ENCODE data around the gene PSMA6. TPM values are rescaled to one million over a fixed set of nuclear protein-coding genes. Genes with fewer than 3 reads are reported as not detected.
"Not testable (repeated sequence)": the region's sequence is repeated elsewhere in the genome, so short reads cannot be mapped to it uniquely, and the experiment has no call there.

The PSMA6 gene
- 100 to 1,000 TPM; 382 to 390 TPM for total RNA-seq

DNA sequence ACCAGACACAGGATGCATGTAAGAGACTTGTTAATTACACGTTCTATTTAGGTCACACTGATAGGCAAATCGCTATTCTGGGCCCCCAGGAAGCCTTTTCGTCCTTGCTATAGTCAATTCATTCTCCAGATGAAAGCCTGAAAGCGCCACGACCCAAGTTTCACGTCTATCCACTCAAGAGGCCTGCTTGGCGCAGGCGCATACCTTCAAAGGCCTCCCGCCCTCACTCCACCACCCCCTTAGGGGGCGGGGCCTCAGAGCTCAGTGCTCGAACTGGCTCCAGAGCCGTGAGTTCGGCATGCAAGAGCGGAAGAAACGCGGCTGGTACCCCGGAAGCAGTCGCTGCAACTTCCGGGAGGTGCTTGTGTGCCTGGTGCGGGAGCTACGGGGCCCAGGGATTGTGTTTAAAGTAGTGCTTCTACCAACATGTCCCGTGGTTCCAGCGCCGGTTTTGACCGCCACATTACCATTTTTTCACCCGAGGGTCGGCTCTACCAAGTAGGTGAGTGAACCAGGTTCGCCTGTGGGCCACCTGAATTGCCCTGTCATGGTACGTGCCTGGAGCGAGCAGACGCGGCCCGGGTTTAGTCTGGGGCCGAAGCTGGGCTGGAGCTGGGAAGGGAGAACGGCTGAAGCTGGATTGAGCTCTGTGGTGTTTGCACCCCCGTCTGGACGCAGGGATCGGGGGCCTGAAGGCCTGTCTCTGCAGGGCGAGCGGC is at the start of gene PSMA6:
TSS of gene PSMA6 (plus strand) at position 332 of the 719 bp plus-strand sequence. CDS start at position 427, 95 bp downstream.
- ChIA-PET POLR2A (interaction anchor here (0.7 to 2.1 kb wide), 11 partner anchors 8 to 246 kb away, joined by 3 to 56 read pairs (median 6); partner anchors contain the start of genes FAM177A1 and NFKBIA), CTCF (interaction anchor here (0.6 to 1.4 kb wide), 5 partner anchors 22 to 152 kb away, joined by 3 to 9 read pairs (median 4); no protein-coding TSS in a partner anchor)

GRCh38 chr14:35242599-35243311 is 49.4 kb upstream of the PSMA6 start:
- ChIA-PET POLR2A (no interaction called here), CTCF (interaction anchor here (0.6 kb wide), 1 partner anchor 21 kb away, joined by 3 read pairs; no protein-coding TSS in a partner anchor)

GRCh38 chr14:35243956-35244355 is 48.2 kb upstream of the PSMA6 start:
- POLR2A ChIA-PET = no interaction called here
- CTCF ChIA-PET = no interaction called here

- CTCF ChIA-PET = no interaction called here
- POLR2A ChIA-PET = no interaction called here
Observed at GRCh38 chr14:35244542-35244941, 47.6 kb upstream of the PSMA6 start.

DNA sequence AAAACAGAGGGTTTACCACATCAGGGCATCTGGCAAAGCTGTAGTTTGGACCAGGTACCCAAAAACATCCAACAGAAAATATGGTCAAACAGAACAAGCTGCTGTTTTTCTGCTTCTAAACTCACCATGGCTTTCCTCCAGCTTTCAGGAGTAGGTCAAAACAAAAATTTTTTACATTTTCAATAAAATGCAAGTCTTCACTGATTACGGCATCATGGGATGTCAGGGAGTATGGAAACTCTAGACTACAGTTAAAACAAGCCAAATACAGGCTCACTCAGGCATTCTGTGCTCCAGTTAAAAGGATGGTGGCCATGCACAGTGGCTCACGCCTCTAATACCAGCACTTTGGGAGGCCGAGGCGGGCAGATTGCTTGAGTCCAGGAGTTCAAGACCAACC is 47.1 kb upstream of the PSMA6 start:
- ChIA-PET POLR2A (no interaction called here), CTCF (no interaction called here)

DNA sequence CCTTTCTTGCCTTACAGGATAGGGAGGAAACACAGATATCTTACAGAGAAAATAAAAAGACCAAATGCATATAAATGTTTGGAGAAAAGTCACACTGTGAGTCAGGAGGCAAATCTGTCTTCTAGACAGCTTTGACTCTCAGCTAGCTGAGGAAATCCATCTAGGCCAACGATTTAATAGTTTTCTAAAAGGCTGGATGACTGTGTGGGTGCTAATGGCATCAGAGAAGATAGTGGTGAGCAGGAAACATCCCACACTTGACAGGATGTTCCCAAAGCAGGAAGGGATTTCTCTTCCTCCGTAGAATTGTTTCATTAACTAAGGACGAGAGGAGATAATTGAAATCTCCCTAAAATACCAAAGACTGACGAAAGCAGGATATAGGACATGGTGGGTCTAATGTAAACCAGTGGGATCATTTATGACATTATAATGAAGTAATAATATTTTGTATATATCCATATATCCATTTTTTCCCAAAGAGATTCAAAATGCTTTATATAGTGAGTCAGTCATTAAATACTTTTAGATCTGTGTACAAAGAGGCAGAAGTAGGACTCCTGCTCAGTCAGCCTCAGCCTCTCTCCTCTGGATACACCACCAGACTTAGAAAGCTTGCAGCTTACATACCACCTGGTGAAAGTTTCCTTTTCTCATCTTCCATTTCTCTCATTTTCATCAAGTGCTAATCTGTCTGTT is 44.3 kb upstream of the PSMA6 start:
- ChIA-PET POLR2A (no interaction called here), CTCF (no interaction called here)

DNA sequence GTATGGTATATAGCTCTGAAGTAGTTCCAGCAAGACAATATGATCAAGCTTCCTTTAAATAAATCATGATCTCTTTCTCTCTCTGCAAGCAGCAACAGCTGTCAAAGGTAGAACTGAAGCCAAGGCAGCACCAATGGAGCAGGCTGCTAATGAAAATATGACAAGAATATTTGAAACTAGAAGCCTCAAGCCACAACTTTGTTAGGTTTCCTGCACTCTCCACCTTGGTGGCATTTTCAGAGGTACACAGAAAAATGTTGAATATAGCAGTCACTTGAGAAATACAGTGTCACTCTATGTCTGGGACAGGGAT is 43.8 kb upstream of the PSMA6 start:
- CTCF ChIA-PET = no interaction called here
- POLR2A ChIA-PET = no interaction called here

DNA sequence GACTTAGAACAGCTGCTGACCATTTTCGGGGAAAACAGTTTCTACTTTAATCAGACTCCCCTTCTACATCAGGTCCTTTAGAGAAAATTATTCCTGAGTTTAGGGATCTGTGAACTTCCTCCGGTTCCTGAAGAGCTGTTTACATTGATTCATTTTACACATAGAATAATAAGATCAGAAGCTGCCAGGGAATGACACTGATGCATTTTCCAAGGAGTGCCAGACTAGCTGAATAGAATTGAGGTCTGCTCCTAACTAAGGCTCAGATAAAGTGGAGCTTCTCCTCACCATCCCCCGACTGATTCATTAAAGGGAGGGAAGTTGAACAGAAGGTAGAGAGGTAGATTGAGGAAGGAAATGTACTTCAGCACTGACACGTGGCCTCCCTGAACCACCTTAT is 41.9 kb upstream of the PSMA6 start:
- POLR2A ChIA-PET = no interaction called here
- CTCF ChIA-PET = interaction anchor here (0.6 kb wide), 1 partner anchor 435 kb away, joined by 3 read pairs; no protein-coding TSS in a partner anchor

GRCh38 chr14:35252451-35252868 is 39.7 kb upstream of the PSMA6 start:
- ChIA-PET CTCF (no interaction called here), POLR2A (no interaction called here)

DNA sequence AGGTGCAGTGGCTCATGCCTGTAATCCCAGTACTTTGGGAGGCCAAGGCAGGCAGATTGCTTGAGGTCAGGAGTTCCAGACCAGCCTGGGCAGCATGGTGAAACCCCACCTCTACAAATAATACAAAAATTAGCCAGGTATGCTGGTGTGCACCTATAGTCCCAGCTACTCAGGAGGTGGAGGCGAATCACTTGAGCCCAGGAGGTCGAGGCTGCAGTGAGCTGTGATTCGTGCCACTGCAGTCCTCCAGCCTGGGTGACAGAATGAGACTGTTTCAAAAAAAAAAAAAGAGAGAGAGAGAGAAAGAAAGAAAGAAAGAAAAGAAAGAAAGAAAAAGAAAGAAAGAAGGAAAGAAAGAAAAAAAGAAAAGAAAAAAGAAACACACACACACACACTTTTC is 39.1 kb upstream of the PSMA6 start:
- ChIA-PET POLR2A (interaction anchor here (0.8 kb wide), 1 partner anchor 148 kb away, joined by 4 read pairs; no protein-coding TSS in a partner anchor), CTCF (interaction anchor here (1.0 kb wide), 1 partner anchor 159 kb away, joined by 4 read pairs; no protein-coding TSS in a partner anchor)

DNA sequence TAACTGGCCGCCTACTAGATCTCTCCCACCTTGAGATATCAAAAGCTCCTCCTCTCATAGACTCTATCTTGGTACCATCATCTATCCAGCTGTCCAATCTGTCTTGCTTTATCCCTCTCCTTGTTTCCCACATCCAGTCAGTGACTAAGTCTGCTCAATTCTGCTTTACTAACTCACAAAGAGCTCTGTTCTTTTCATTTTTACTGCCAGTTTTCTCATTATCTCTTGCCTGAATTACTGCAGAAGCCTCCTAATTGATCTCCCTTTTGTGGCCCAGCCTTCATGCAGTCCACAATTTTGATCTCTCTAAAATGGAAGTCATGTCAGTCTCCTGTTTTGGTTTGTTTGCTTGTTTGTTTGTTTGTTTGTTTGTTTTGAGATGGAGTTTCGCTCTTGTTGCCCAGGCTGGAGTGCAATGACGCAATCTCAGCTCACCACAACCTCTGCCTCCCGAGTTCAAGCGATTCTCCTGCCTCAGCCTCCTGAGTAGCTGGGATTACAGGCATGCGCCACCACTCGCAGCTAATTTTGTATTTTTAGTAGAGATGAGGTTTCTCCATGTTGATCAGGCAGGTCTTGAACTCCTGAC is 38.1 kb upstream of the PSMA6 start:
- CTCF ChIA-PET = interaction anchor here (1.0 to 1.2 kb wide), 2 partner anchors 158 to 163 kb away, joined by 3 to 4 read pairs; no protein-coding TSS in a partner anchor
- POLR2A ChIA-PET = not testable (repeated sequence)

DNA sequence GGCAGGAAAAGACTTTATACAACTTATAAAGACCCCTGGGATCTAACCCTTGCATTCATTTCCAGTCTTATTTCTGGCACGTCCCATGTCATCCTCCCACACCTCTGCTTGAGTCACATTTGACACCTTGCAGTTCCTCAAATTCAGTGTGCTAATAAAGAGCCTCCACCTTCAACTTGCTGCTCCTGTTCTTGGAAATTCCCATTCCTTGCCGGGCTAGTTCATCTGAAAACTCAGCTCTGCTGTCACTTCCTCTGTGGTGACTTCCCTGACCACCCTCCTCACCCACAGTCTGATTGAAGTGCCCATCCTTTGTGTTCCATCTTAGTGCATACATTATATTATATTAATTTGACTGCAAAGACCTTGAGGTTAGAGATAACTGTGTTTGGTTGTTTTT is 37.4 kb upstream of the PSMA6 start:
- ChIA-PET POLR2A (no interaction called here), CTCF (interaction anchor here (1.2 kb wide), 1 partner anchor 162 kb away, joined by 3 read pairs; no protein-coding TSS in a partner anchor)

DNA sequence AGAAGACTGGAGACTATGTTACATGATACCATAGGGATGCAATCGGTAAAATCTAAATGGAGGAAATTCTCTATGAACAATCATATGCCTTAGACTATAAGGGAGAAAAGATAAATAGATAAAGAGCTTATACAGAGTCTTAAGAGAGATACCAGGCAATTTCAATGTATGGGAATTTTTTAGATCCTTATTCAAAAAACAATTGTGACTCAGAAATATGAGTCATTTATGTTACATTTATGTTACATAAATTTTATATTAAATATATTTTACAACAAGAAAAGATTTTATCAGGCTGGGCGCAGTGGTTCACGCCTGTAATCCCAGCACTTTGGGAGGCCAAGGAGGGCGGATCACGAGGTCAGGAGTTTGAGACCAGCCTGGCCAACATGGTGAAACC is 36.5 kb upstream of the PSMA6 start:
- POLR2A ChIA-PET = no interaction called here
- CTCF ChIA-PET = no interaction called here

GRCh38 chr14:35257809-35258208 is 34.4 kb upstream of the PSMA6 start:
- ChIA-PET CTCF (no interaction called here), POLR2A (interaction anchor here (0.7 kb wide), 1 partner anchor 57 kb away, joined by 3 read pairs; no protein-coding TSS in a partner anchor)

DNA sequence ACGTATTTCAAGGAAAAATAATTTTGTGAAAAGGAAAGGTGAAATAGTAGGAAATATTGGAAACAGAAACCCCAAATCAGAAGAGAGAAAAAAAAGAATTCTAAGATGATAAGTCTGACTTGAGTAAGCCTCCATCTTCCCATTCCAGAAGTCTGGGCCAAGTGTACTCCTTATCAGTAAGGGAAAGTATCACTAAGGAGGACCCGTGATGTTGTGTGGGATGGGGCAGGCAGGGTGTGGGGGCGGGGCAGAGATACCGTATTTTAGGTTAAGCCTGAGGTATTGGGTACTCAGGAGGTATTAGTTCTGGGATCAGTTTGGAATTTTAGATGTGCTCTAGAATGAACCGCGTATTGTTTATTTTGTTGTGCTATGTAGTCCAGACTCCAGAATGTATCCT is 33.8 kb upstream of the PSMA6 start:
- POLR2A ChIA-PET = no interaction called here

DNA sequence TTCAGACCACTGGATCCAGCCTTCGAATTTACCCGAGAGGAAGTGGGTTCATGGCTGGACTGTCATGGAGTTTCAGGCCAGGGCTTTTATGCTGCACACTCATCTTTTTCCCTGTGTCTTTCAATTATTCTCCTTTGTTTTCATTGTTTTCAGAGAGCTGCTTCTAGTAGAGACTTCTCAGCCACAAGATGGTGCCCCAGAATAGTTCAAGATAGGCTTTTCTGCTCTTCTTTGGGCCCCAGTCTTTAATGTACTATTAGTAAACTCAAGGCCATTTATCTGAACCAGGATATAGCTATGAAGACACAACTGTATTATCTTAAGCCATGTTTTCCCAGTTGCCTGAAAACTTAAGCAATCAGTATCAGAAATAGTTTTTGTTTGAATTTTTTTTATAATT is 30.4 kb upstream of the PSMA6 start:
- ChIA-PET POLR2A (no interaction called here), CTCF (interaction anchor here (1.0 to 1.2 kb wide), 2 partner anchors 27 to 147 kb away, joined by 3 read pairs; no protein-coding TSS in a partner anchor)

More for the DNA sequence above, 33.8 kb upstream of the PSMA6 start:
- CTCF ChIA-PET = no interaction called here

DNA sequence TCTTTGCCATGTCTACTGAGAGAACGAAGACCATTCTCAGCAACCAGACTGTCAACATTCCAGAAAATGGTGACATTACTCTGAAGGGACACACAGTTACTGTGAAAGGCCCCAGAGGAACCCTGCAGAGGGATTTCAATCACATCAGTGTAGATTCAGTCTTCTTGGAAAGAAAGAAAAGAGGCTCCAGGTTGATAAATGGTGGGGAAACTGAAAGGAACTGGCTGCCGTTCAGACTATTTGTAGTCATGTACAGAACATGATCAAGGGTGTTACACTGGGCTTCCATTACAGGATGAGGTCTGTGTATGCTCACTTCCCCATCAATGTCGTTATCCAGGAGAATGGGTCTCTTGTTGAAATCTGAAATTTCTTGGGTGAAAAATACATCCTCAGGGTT is 29.7 kb upstream of the PSMA6 start:
- POLR2A ChIA-PET = no interaction called here
- CTCF ChIA-PET = interaction anchor here (1.0 to 1.2 kb wide), 2 partner anchors 28 to 146 kb away, joined by 3 read pairs; no protein-coding TSS in a partner anchor

DNA sequence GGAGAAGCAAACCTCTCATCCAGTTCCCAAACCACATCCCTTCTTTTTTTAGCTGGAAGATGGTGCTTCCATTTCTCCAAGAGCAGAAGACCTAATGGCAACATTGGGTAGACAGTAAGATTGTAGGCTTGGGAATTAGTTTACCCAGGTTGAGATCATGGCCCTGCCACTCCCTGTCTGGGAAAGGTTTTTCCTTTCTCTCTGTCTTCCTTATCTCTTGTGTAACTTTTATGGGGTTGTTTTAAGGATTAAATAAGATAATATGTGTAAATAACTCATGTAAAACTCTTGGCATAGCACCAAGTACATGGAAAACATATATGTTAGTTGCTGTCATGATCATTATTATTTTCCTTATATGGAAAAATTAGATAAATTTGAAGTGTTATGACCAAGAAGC is 23.2 kb upstream of the PSMA6 start:
- POLR2A ChIA-PET = no interaction called here

DNA sequence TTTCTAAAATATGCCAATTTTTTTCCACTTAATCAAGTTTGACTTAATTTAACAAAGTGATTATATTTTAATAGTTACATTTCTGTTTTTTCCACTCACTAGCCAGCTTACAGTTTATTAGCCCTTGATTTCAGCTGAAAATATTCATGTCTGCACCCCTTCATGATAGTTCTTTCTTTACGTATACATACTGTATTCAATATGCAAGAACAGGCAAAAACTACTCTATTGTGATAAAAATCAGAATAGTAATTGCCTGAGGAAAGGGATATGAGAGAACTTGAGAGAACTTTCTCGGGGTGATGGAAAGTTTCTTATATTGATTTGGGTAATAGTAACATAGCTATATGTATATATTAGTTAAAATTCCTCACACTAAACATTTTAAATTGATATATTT is 17.4 kb upstream of the PSMA6 start:
- ChIA-PET POLR2A (no interaction called here), CTCF (interaction anchor here (0.7 kb wide), 1 partner anchor 76 kb away, joined by 3 read pairs; no protein-coding TSS in a partner anchor)

More for the DNA sequence above, 23.2 kb upstream of the PSMA6 start:
- CTCF ChIA-PET = interaction anchor here (1.1 kb wide), 2 partner anchors 40 to 142 kb away, joined by 3 read pairs; no protein-coding TSS in a partner anchor

DNA sequence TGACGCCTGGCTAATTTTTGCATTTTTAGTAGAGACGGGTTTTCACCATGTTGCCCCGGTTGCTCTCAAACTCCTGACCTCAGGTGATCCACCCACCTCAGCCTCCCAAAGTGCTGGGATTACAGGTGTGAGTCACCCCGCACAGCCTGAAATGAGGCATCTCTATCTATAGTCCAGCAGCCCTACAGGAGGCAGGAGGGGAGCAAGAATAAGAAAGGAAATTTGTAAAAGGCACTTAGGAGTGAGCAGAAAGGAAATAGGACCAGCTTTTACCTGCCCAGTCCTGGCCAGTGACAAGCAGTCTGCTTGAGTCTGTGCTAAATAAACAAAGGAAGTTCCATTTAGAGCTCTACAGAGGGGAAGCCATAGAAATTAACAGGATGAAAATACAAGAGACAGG is 15.0 kb upstream of the PSMA6 start:
- CTCF ChIA-PET = no interaction called here
- POLR2A ChIA-PET = interaction anchor here (0.5 kb wide), 1 partner anchor 10 kb away, joined by 4 read pairs; no protein-coding TSS in a partner anchor
